Right hindlimb (tissue), 1 donor: Measurements from ENCODE around the gene NPY4R2.
"Not testable (repeated sequence)": the region's sequence is repeated elsewhere in the genome, so short reads cannot be mapped to it uniquely, and the experiment has no call there.

Experiments
- DNase-seq: peaks from one replicate; pipeline ENCODE4 v3.0.0-alpha.2; 2018

Gene NPY4R2

DNA sequence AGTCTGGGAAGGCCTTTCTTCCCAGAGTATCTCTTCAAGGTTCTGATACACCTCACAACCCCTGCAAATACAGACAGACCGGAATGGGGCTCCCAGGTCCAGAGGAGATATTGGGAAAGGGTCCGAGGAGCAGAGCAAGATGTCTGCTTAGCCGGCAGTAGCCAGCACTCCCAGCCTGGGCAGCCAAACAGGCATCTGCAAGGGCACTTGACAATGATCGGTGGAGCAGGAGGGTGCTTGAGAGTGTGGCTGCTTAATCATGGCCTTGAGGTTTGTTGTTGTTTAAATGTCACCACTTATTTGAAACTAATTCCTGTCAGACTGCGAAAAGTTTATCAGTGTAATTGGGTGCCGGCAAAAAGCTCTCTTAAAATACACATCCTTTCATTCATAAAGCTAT is 15.0 kb downstream of the NPY4R2 start:
- not testable (repeated sequence) for DNase-seq

DNA sequence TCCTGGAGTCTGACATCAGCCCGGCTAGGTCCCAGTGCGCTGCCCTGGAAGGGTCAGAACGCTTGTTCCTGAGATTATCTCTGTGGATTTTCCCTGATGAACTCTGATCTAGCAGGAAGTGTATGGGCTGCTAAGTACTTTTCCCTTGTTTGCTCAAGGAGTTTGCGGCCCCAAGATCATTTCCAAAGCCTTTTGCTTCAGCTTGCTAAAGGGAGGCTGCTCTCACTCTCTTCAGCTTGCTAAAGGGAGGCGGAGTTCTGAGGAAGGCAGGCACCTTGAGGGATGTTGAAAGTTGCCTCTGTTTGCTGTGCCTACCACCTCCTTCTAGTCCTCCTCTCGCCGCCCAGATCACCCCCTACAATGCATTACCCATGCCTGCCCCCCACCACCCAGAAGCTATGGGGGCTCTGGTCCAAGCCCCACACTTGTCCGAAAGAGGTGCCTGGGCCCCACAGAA is 18.3 kb downstream of the NPY4R2 start:
- DNase-seq, result not testable (repeated sequence)

DNA sequence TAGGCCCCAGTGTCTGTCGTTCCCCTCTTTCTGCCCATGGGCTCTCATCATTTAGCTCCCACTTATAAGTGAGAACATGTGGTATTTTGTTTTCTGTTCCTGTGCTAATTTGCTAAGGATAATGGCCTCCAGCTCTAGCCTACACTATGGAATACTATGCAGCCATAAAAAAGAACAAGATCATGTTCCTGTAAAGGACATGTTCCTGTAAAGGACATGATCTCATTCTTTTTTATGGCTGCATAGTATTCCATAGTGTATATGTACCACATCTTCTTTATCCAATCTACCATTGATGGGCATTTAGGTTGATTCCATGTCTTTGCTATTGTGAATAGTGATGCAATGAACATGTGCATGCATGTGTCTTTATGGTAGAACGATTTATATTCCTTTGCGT is 19.2 kb downstream of the NPY4R2 start:
- DNase-seq, result not testable (repeated sequence)

DNA sequence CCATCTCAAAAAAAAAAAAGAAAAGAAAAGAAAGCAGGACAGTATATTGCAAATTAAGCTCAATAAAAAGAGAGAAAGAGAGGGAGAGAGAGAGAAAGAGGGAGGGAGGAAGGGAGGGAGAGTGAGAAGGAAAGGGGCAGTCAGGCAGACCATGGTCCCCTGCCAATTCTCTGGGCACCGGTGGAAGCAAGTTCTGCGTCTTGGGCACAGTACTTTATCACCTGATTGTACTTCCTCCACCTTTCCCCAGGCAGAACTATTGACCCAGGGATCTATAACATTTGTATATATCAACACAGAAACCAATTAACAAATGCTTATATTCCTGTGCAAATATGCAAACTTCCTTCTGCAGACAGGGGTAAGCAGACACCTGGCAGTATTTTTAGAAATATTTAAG is 22.4 kb downstream of the NPY4R2 start:
- DNase-seq, result not testable (repeated sequence)

- not testable (repeated sequence) for DNase-seq
Observed at GRCh38 chr10:47941379-47941778, 22.9 kb downstream of the NPY4R2 start.

DNA sequence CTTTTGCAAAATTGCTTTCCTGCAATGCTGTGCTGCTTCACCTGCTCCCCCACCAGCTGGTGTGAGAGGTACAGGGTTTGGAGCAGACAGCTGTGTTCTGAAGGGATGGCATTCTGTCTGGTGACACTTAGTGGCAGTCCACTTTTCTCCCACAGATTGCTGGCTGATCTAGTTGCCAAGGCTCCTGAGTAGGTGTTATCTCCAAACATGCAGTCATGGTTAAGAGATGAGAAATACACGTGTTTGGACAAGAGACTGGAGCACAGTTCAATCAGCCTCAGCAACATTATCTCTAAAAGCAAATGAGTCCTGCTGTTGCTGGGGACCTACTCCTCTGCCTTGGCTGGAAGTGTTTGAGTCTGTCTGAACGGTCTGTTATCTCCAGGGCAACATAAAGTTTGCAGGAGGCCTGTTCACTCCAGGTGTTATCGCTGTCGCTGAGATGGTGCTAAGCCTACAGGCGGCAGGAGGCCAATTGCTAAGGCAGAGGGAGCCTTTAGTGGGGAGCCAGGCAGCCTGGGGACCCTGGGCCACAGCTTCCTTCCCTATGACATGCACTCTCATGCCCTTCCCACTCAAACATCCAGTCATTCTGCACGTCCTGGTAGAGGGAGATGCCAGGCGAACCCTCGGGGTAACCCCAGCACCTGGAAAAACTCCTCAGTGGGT is 24.0 kb downstream of the NPY4R2 start:
- DNase-seq, result not testable (repeated sequence)

GRCh38 chr10:47943328-47943727 is 24.9 kb downstream of the NPY4R2 start:
- DNase-seq, result not testable (repeated sequence)

DNA sequence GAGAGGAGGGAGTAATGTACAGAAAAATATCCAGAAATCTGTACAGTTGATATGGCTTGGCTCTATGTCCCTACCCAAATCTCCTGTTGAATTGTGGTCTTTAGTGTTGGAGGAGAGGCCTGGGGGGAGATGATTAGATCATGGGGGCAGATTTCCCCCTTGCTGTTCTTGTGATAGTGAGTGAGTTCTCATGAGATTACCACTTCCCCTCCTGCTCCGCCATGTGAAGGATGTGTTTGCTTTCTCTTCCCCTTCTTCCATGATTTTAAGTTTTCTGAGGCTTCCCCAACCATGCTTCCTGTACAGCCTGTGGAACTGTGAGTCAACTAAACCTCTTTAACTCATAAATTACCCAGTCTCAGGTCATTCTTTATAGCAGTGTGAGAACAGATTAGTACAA is 29.0 kb downstream of the NPY4R2 start:
- not testable (repeated sequence) for DNase-seq

DNA sequence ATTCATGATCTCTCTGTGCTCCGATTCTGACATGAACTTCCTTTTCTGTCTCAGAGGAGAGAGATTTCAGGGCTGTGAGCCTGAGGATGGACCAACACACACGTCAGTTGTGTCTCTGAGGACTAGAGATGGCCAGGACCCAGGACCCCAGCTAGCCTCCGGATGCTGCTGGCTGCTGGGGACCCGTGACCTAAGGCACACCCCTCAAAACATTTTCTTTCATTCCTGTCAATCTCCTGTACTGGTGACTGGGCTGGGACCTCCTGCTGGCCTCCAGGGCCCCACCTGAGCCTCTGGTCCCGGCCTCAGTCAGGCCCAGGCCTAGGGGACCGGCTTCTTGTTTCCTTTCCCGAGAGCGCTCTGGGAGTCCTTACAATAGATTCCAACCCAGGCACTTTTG is 38.7 kb downstream of the NPY4R2 start:
- not testable (repeated sequence) for DNase-seq

- not testable (repeated sequence) for DNase-seq
Observed at GRCh38 chr10:47959677-47960076, 41.2 kb downstream of the NPY4R2 start.

GRCh38 chr10:47960699-47961098 is 42.2 kb downstream of the NPY4R2 start:
- DNase-seq, result not testable (repeated sequence)

DNA sequence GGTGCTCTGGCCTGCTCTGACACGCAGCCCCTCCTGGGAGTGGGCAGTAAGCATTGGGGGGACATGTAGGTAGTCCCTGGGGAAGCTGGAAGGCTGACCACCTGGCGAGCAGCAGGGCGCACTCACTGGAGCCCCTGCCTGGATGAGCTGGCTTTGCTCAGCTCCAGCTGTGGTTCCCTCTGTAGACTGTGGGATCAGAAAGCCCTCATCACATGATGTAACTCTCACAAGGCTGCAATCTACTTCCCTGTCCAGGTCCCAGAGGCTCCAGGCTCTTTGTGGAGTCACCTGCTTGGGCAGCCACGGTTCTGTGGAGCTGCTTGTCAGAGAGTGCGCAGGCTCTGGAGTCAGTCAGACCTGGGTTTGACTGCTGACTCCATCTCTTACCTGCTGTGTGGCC is 44.3 kb downstream of the NPY4R2 start:
- DNase-seq, result not testable (repeated sequence)

DNA sequence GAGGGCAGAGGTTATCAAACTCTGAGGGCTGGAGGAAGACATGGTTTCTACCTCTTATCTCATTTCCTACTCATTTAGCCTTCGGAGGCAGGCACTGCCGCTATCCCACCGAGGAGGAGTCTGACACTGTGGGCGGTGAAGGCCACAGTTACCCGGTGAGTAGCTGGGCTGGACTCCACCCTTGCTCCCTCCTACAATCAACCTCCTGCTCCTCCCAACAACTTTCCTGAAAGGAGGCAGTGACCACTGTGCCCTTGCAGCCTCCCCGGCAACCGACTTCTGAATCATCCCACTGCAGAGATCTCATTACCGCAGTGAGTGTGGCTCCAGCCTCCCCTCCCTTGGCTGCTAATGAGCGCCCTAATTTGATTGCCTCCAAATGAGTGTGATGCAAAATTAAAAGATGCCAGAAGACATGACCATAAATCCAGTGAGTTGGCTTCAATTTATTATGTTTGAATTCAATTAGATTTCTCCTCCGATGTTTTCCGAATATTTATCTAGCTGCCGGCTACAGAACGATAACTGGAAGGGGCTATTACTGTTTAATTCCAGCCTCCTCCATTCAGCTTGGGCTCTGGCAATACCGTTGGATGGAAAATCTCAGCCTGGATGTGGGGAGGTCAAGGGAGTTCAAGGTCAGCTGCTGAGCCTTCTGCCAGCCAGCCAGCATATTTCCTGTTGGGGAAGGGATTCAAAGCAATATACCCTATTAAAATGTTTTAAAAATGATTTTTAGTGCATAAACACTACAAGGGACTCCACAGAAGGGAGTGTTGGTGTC is 46.0 kb downstream of the NPY4R2 start:
- not testable (repeated sequence) for DNase-seq

DNA sequence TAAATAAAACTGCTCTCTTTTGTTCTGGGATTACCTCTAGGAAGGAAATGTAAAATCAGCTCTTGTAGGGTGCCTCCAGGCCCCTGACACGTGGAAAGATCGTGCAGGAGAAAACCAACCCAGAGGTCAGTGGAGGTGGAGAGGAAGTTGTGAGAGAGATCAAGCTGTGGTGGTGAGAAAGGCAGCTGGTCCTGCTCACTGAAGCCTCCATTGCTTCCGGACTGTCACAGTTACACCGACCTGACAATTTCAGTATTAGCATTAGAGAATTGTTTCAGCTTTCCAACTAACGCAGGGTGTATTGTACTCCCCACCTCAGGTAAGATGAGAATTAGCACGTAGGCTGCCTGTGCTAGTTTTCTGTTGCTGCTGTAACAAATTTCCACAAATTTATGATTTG is 50.5 kb downstream of the NPY4R2 start:
- not testable (repeated sequence) for DNase-seq

DNA sequence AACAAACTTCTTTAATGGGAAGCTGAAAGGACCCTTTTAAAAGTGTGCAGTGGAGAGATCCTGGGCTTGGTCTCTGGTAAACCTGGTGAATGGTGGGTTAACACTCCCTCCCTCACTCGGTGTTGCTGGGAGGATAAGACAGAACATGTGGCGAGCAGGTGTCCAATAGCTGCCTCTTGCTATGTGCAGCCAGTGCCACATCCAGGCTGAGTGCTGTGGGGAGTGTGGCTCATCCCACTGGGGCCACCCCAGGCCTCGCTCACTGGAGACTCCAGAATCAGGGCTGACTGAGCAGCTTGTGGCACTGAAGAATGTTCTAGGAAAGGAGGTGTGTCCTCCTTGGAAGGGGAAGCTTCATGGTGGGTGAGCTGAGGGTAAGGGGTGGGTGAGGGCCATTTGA is 51.6 kb downstream of the NPY4R2 start:
- DNase-seq, result not testable (repeated sequence)

DNA sequence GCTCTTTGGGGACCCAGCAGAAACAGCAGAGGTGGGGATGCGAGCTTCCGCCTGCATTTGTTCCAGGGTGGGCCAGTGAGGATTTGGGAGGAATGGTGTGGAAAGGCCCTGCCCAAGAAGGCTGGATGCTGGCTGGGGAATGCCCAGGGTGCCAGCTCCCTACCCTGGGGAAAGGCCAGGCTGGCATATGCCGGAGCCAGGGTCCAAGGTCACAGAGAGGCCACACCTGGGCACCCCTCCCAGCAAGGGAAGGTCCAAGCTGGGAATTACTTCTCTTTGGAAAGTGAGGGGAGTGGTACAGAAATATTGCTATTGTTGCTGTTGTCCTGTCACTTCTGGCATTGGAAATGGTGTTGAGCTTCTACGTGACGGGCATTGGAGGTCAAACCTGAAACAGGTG is 53.1 kb downstream of the NPY4R2 start:
- not testable (repeated sequence) for DNase-seq

GRCh38 chr10:47972077-47972476 is 53.6 kb downstream of the NPY4R2 start:
- DNase-seq, result not testable (repeated sequence)
